IPS-11a (cell line): Measurements from ENCODE around the gene HCCS.
"Not testable (repeated sequence)": the region's sequence is repeated elsewhere in the genome, so short reads cannot be mapped to it uniquely, and the experiment has no call there.

Experiments
- H3K4me3 ChIP-seq: one replicate; pipeline ENCODE4 v1.5.1; 2013; ENCODE audit warnings: low read depth, low read length, control low read depth

Gene HCCS

GRCh38 chrX:11119313-11119943 lies 8.3 kb downstream of the HCCS start:
- H3K4me3 ChIP-seq = no peak overlapping the region

- not testable (repeated sequence) for H3K4me3 ChIP-seq
Measured at GRCh38 chrX:11123087-11123486, 12.0 kb downstream of the HCCS start.

GRCh38 chrX:11124112-11124511 lies 13.0 kb downstream of the HCCS start:
- H3K4me3 ChIP-seq = no peak overlapping the region

DNA sequence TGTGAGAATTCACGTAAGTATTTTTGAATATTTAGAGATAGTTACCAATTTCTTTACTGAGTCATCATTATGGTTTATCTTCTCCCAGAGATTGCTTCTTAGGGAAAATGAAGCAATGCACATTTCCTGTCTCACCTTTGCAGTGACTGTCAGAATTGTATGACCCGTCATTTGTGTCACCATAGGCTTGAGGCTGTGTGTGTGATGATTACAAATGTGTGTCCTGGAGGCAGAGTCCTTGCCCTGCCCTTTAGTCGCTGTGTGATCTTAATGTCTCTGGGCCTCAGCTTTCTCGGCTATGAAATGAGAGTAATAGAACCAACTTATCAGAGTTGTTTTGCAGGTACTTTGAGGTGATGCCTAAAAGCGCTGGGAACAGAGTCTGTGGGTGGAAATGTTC lies 13.9 kb downstream of the HCCS start:
- no peak overlapping the region for H3K4me3 ChIP-seq

- H3K4me3 ChIP-seq = no peak overlapping the region
Measured at GRCh38 chrX:11129534-11130105, 18.5 kb downstream of the HCCS start.

DNA sequence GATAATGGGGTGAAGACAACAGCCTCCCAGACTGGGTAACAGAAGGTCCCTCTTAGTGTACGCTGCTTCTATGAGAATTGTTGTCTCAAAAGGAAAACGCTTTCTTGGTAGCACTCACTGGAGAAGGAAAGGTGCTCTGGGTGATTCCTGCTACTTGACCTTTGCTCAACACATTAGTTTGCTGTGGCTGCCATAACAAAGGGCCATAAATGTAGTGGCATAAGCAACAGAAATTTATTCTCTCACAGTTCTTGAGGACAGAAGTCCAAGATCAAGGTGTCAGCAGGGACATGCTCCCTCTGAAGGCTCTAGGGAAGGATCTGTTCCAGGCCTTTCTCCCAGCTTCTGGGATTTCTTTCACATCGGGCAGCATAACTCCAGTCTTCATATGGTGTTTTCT lies 19.0 kb downstream of the HCCS start:
- H3K4me3 ChIP-seq = no peak overlapping the region

GRCh38 chrX:11131146-11131545 lies 20.0 kb downstream of the HCCS start:
- no peak overlapping the region for H3K4me3 ChIP-seq

- no peak overlapping the region for H3K4me3 ChIP-seq
Measured at GRCh38 chrX:11135564-11136185, 24.5 kb downstream of the HCCS start.

- H3K4me3 ChIP-seq = no peak overlapping the region
Measured at GRCh38 chrX:11137543-11138139, 26.5 kb downstream of the HCCS start.

DNA sequence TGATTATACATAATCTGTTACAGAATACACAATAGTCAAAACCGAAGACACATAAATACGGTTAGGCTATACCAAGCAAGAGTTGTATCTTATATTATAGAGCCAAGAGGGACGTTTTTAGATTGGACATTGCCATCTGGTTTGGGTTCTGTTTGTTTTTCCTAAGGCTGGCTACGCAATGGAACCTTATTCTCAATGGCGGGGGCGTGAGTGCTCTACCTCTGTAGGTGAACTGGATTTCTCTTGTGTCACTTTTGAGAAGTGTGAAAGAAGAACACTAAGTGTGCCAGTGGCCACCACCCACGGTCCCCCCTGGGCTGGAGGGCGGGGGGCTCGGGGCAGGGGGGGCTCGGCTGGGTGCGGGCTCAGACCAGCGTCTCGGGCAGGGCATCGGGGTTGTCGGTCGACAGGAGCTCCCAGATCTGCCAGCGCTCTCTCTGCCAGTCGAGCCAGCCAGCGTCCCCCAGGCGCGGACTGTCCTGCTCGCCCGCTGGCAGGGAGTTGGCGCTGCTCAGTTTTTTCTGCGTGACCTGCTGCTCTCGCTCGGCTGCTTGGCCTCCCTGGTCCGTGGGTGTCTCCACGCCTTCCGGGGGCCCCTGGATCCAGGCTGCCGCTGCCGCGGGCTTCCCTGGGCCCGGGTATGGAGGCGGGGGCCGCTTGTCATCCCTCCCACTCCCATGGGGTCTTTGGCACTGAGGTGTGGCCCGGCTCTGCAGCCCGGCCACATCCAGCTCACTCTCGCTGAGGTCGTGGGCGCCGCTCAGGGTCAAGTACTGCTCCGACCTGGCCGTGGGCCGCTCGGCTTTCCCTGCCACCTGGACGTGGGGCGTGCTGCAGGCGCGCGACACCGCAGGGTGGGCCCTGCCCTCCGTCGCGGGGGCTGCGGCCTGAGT lies 27.6 kb downstream of the HCCS start:
- no peak overlapping the region for H3K4me3 ChIP-seq

- H3K4me3 ChIP-seq = no peak overlapping the region
Measured at GRCh38 chrX:11143931-11144678, 33.0 kb downstream of the HCCS start.

DNA sequence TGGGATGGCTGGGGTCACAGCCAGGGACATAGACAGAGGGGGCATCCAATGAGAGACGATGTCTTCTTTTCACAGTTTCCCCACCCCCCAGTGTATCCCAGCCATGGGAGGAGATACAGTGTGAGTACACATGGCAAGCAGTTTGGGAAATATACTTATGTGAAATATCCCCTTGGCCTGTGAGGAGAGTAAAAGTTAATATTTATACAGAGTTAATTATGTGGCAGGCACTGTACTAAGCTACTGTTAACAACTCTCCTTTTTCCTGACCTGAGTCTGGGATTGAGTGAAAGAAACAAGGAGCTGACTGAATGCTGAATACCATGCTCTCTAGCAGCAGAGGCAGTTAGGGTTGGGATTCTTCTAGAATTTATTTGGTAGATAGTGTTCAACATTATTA lies 35.3 kb downstream of the HCCS start:
- H3K4me3 ChIP-seq = no peak overlapping the region

GRCh38 chrX:11148401-11148800 lies 37.3 kb downstream of the HCCS start:
- no peak overlapping the region for H3K4me3 ChIP-seq

DNA sequence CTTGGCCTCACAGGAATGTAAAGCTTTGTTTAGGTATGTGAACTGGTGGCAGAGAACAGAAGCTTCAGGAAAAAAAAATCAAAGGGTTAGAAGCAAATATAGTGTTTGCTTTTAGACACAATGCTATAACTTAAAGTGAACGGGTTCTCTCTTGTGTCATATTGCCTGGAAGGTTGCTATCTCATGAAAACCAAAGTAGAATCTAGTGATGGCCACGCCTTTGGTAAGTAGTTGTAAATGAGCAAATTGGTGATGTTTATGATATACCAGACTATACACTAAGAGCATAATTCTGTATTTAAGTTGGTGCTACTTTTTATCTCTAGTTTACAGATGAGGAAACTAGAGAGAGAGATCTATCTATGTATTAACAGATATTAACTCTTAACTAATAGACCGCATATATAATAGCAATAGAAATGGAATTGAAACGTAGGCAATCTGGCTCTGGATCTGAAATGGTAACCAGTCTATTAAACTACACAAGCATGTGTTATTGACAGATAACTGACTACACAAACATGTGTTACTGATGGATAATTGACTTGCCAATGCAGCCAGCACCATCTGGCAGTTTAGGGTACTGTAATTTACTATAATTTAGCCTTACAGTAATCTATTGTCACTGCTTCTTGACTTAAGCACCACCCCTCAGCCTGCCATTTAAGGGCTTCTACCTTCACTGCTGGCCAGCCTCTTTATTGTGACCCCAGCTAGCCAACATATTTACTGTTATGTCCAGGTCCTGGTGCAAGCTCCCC lies 40.8 kb downstream of the HCCS start:
- H3K4me3 ChIP-seq = no peak overlapping the region

- H3K4me3 ChIP-seq = no peak overlapping the region
Measured at GRCh38 chrX:11159149-11159548, 48.0 kb downstream of the HCCS start.

DNA sequence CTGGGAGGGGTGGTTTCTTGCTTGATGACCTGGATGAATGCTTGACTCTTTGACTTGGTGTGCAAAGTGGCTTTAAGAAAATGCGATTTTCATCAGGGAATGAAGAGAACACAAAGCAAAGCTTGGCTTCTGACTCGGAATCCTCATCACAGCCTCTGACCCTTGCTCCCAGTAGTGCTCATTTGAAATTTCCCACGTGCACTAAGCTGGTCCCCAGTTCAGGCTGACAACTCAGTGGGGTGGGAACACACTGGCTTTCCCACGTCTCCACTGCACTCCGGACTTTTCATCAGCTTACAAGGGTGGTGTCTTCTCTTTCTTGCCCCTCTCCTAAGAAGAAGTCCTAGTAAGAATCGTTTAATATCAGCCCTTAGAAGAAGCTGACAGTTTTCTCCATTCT lies 53.3 kb downstream of the HCCS start:
- H3K4me3 ChIP-seq = no peak overlapping the region

GRCh38 chrX:11171956-11172355 lies 60.8 kb downstream of the HCCS start:
- no peak overlapping the region for H3K4me3 ChIP-seq

DNA sequence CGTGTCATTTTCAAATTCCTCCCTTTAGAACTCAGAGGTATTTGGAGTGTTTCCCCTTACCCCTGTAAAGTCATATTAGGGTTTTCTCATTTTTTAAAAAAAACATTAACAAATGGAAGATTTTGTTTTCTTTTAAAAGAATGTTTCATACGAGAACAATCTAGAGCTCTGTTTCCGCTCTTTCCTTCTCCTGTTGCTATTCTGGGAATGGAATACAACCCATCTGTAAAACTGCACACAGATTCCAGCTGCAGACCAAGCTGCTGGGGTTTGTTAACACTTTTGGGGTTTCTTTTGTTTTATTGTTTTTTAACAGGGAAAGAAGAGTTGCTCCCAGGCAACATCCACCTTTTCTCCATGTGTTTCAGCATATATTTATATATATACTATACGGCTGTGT lies 61.3 kb downstream of the HCCS start:
- H3K4me3 ChIP-seq = no peak overlapping the region
